Left ventricle myocardium inferior (tissue), 1 donor: ENCODE data around the gene ZFY. TPM values are rescaled to one million over a fixed set of nuclear protein-coding genes. Genes with fewer than 3 reads are reported as not detected.

Source experiments
- DNase-seq: peaks from one replicate; pipeline ENCODE4 v3.0.0-alpha.2; 2020
- H3K27ac ChIP-seq: fragments of 200-600 bp; replicated peaks from 2 replicates; pipeline ENCODE4 v1.8.0; 2021
- H3K27me3 ChIP-seq: fragments of 200-600 bp; 2 replicates; pipeline ENCODE4 v1.8.0; 2021; ENCODE audit warnings: low read depth
- H3K36me3 ChIP-seq: fragments of 200-600 bp; 2 replicates; pipeline ENCODE4 v1.8.0; 2021
- H3K4me1 ChIP-seq: fragments of 200-600 bp; 2 replicates; pipeline ENCODE4 v1.8.0; 2021
- H3K4me3 ChIP-seq: fragments of 200-600 bp; 2 replicates; pipeline ENCODE4 v1.8.0; 2021; ENCODE audit warnings: mild to moderate bottlenecking, moderate library complexity
- H3K9me3 ChIP-seq: fragments of 200-600 bp; replicated peaks from 2 replicates; pipeline ENCODE4 v1.8.0; 2021
- intact Hi-C: fragments of 100-400 bp; cut with micrococcal nuclease; formaldehyde crosslinking; loops from one replicate; pipeline ENCODE4 v1.11.0; 2022
- long read RNA-seq: library from polyadenylated mRNA; unstranded; transcript quantifications from one replicate; pipeline ENCODE4 v2.0.0, GENCODE V29; 2021
- total RNA-seq: library from RNA; stranded (reverse); fragmentation: NEBNext Ultra II Directional; extraction: Animal tissue kit (Norgen Biotek cat#: 25700); gene quantifications from one replicate; pipeline ENCODE4 v1.2.1, GENCODE V29; 2021
- TF ChIP-seq, protein P1 (sequence below): fragments of 200-600 bp; IDR thresholded peaks from 2 replicates; pipeline ENCODE4 v1.8.0; 2021; ENCODE audit warnings: antibody characterized with exemption, mild to moderate bottlenecking, borderline replicate concordance
- donor health status: DM: no; HTN: yes; CAD: no; lungs with severe emphysema.

Gene ZFY
- 10.7 TPM for total RNA-seq
- long read RNA-seq, full-length matches to known transcripts = 9 of 21 reads
- long read RNA-seq, partial matches to known transcripts = 1 of 21 reads
- long read RNA-seq, other reads (novel, unspliced or antisense) = 11 of 21 reads

DNA sequence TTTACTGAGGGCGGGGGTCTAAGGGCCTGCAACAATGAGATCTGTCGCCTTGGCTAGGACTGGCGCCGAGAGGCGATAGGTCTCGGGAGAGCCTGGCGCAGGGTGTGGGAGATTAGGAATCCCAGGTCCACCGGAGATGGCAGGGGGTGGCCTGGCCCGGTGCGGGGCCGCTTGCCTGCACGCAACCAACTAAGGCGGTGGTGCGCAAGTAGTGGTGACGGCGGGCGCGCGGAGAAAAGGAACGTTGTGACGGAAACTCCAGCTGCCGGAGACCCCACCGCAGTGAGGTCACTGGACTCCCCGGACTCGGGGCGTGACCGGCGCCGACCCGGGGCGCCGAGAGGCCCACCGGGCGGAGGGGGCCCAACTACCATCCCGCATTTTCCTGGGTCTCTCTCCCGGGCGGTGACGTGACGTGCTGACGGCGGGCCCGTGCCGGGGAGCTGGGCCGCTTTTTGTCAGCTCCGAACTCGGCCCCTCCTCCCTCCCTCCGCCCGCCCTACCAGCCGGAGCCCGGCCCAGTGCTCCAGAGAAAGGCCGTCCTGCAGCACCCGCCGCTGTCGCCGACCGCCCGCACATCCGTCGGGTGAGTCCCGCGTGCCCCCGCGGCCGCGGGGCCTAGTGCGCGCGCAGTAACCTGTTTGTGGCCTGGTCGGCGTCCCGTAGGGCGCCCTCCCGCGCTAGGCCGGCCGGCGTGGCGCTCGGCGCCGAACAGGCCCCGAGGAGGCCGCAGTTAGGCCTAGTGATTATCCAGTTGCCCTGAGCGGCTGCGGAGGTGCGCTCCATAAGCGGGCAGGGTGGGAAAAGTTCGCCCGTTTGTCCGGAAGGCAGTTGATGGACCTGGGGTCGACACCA is at the start of gene ZFY:
ZFY (plus strand) TSS at position 521 of the 855 bp plus-strand sequence. CDS start 18,556 bp downstream, outside the sequence.
- intact Hi-C loops = no loop called here
- peak; percentile 65 for DNase-seq

DNA sequence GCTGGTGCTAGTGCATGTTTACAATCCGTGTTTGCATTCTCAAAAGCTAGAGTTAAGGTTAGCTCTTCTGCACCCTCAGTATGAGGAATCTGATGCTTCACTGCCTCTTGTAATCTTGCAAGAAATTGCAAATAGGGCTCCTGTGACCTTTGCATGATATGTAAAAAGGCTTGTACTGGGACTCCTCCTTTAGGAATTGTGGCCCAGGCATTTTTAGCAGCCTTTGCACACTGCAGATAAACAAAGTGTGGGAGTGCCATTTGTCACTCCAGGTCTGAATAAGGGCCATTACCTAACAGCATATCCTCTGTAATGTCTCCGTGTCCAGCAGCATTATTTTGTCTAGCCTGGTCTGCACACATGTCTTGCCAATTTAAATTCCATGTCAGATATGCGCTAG is 49.3 kb upstream of the ZFY start:
- TF ChIP-seq, protein P1, sequence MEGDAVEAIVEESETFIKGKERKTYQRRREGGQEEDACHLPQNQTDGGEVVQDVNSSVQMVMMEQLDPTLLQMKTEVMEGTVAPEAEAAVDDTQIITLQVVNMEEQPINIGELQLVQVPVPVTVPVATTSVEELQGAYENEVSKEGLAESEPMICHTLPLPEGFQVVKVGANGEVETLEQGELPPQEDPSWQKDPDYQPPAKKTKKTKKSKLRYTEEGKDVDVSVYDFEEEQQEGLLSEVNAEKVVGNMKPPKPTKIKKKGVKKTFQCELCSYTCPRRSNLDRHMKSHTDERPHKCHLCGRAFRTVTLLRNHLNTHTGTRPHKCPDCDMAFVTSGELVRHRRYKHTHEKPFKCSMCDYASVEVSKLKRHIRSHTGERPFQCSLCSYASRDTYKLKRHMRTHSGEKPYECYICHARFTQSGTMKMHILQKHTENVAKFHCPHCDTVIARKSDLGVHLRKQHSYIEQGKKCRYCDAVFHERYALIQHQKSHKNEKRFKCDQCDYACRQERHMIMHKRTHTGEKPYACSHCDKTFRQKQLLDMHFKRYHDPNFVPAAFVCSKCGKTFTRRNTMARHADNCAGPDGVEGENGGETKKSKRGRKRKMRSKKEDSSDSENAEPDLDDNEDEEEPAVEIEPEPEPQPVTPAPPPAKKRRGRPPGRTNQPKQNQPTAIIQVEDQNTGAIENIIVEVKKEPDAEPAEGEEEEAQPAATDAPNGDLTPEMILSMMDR = no peak
- intact Hi-C loops = no loop called here
- Histone ChIP-seq H3K36me3 (no peaks in the 10 kb centered on the region), H3K4me1 (no peaks in the 10 kb centered on the region), H3K27ac (no peak overlapping the region), H3K9me3 (no peaks in the 10 kb centered on the region), H3K4me3 (no peak overlapping the region), H3K27me3 (no peaks in the 10 kb centered on the region)
- no peak for DNase-seq

More for the DNA sequence above, at the start of gene ZFY:
- Histone ChIP-seq H3K36me3 (no peaks in the 10 kb centered on the region), H3K27me3 (no peaks in the 10 kb centered on the region), H3K9me3 (no peaks in the 10 kb centered on the region), H3K4me3 (peak within 1 kb of the TSS; percentile 77), H3K27ac (peak within 1 kb of the TSS; percentile 99), H3K4me1 (peaks cover 31% of the 10 kb centered on the region)
- TF ChIP-seq, protein P1 = no peak

DNA sequence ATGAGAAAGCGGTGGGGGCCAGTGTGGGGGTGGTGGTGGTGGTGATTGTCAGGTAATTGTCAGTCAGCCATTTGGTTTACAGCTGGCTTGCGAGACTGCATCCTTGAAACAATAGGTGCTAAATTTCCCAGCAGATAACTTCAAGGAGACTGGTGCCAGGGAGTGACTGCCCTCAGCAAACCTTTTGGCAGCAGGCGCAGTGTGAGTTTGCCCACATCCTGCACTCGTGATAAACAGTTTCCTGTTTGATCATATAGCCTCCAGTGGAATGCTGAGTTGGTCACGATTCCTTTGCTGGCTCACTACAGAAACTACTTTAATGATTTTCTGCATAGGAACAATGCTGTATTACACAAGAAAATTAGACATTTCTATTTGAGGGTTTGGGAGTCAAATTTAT is 47.8 kb upstream of the ZFY start:
- H3K27ac ChIP-seq = no peak overlapping the region
- TF ChIP-seq, protein P1 = no peak
- no peaks in the 10 kb centered on the region for H3K36me3 ChIP-seq
- intact Hi-C loops = no loop called here
- H3K4me3 ChIP-seq = no peak overlapping the region
- H3K27me3 ChIP-seq = no peaks in the 10 kb centered on the region
- no peaks in the 10 kb centered on the region for H3K4me1 ChIP-seq
- DNase-seq = no peak
- no peaks in the 10 kb centered on the region for H3K9me3 ChIP-seq

DNA sequence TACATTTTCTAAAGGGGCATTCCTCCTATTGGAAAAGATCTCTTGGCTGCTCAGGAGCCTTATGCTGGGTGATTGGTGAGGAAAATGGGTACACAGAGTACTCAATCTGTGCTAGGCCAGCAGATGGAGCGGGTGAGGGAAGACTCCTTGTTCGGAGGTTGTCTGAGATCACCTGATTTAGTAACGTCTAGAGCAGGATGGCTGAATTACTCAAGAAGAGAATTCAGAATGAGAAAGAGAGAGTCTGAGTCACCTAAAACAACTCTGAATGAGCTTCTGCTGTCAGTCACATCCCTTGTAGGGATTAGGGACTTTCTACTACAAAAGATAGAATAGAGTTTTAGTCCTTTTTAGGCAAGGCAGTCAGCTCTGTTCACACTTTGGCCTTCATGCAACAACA is 47.2 kb upstream of the ZFY start:
- Histone ChIP-seq H3K27ac (no peak overlapping the region), H3K9me3 (no peaks in the 10 kb centered on the region), H3K27me3 (no peaks in the 10 kb centered on the region), H3K36me3 (no peaks in the 10 kb centered on the region), H3K4me3 (no peak overlapping the region), H3K4me1 (no peaks in the 10 kb centered on the region)
- DNase-seq = no peak
- intact Hi-C loops = no loop called here
- TF ChIP-seq, protein P1 = no peak

DNA sequence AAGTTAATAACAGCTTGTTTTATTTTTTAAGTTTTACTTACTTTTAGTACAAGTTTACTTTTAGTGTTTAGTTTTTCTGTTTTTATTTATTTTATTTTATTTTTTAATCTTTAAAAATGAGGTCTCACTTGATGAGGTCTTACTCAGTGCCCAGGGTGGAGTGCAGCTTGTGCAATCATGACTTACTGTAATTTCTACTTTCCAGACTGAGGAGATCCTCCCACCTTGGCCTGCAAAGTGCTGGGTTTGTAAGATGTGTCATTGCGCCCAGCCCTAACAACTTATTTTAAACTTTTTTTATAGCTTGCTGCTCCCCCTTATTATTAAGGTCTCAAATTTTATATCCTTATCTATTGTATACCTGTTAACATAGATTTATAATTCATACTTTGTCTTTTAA is 41.7 kb upstream of the ZFY start:
- Histone ChIP-seq H3K4me3 (no peak overlapping the region), H3K4me1 (no peaks in the 10 kb centered on the region), H3K27ac (no peak overlapping the region), H3K27me3 (no peaks in the 10 kb centered on the region), H3K9me3 (no peaks in the 10 kb centered on the region), H3K36me3 (no peaks in the 10 kb centered on the region)
- TF ChIP-seq, protein P1 = no peak
- intact Hi-C loops = no loop called here
- DNase-seq = no peak
